BJ (cell line): ENCODE results near the gene ARL14EP. TPM values are rescaled to one million over a fixed set of nuclear protein-coding genes. Genes with fewer than 3 reads are reported as not detected.

ENCODE experiments used
- CTCF ChIA-PET: fragments of 350-600 bp; formaldehyde crosslinking; extraction: SDS; loops from one replicate; lab custom pipeline; 2021; ENCODE audit warnings: antibody characterized with exemption, inconsistent platforms; lab: Yijun Ruan, JAX
- POLR2A ChIA-PET: fragments of 300-600 bp; sonication (Branson Sonifier 250); formaldehyde crosslinking; extraction: SDS; loops from one replicate; lab custom pipeline; 2021; ENCODE audit warnings: antibody characterized with exemption; lab: Charles Lee
- DNase-seq: peaks from one replicate; pipeline ENCODE4 v3.0.0-alpha.2; 2011; ENCODE audit warnings: low read depth
- H3K27me3 ChIP-seq: 2 replicates; pipeline ENCODE4 v1.6.0; 2011; ENCODE audit warnings: low read length; ENCODE audit not compliant: control insufficient read depth, insufficient read depth
- H3K36me3 ChIP-seq: 2 replicates; pipeline ENCODE4 v1.5.1; 2011; ENCODE audit warnings: low read length; ENCODE audit not compliant: control insufficient read depth, insufficient read depth
- H3K4me3 ChIP-seq: 2 replicates; pipeline ENCODE4 v1.5.1; 2011; ENCODE audit warnings: low read depth, mild to moderate bottlenecking, control low read depth, low read length
- CTCF ChIP-seq: IDR thresholded peaks from 2 replicates; pipeline ENCODE4 v1.5.1; 2011; ENCODE audit warnings: low read depth, mild to moderate bottlenecking, control low read depth, inconsistent platforms, low read length, moderate library complexity; ENCODE audit not compliant: insufficient read depth
- polyA minus RNA-seq: library from RNA; depleted of rRNA, polyadenylated mRNA; stranded (reverse); fragments of >200 nt; gene quantifications from 2 replicates; pipeline ENCODE4 v1.2.3, GENCODE V29; 2011; rRNA and poly(A)+ RNA removed
- polyA plus RNA-seq: library from polyadenylated mRNA; depleted of rRNA; stranded (reverse); fragments of >200 nt; gene quantifications from 2 replicates; pipeline ENCODE4 v1.2.3, GENCODE V29; 2011; rRNA removed

Gene ARL14EP
- polyA plus RNA-seq (11.6 and 29.1 TPM in 2 replicates), polyA minus RNA-seq (7.5 and 8.1 TPM in 2 replicates)

GRCh38 chr11:30322826-30323710, at the start of gene ARL14EP:
Gene ARL14EP, plus strand, starts transcription at chr11:30323104. Its CDS starts 7,845 bp downstream, at chr11:30330949.
- ChIA-PET CTCF (interaction anchor here (0.5 to 1.4 kb wide), 3 partner anchors 9 to 22 kb away, joined by 4 to 7 read pairs (median 4); no protein-coding TSS in a partner anchor), POLR2A (interaction anchor here (1.0 kb wide), 1 partner anchor 20 kb away, joined by 3 read pairs; no protein-coding TSS in a partner anchor)
- Histone ChIP-seq H3K4me3 (peak within 1 kb of the TSS; percentile 62), H3K36me3 (no peaks in the 10 kb centered on the region), H3K27me3 (0 out of 2 replicates have a peak, but pooled peaks cover under 1% of the 10 kb centered on the region)
- TF ChIP-seq CTCF, result no peak
- DNase-seq, result peak; percentile 79

DNA sequence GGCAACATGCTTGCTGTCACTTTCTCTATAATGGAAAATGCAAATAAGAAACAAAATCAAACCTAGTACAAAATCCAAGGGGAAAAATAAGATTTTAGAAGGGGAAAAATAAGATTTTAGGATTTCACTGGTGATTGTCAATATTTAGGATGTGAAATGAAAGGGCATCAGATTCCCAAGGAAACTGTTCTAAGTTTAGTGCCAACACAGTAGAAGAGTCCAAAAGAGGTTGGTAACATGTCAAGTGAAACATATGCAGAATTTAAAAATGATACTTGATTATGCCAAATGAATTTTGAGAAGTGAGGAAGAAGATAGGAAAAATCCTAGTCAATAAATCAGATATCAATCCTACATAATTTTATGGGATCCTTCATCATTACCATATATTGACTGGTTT, 45.7 kb upstream of the ARL14EP start:
- Histone ChIP-seq H3K4me3 (no peak overlapping the region), H3K36me3 (no peaks in the 10 kb centered on the region), H3K27me3 (no peaks in the 10 kb centered on the region)
- CTCF ChIA-PET, result no interaction called here
- no peak for DNase-seq
- no peak for TF ChIP-seq CTCF
- POLR2A ChIA-PET, result no interaction called here

GRCh38 chr11:30279796-30280195, 43.1 kb upstream of the ARL14EP start:
- POLR2A ChIA-PET, result no interaction called here
- Histone ChIP-seq H3K27me3 (no peaks in the 10 kb centered on the region), H3K4me3 (no peak overlapping the region), H3K36me3 (no peaks in the 10 kb centered on the region)
- no peak for DNase-seq
- CTCF ChIA-PET, result no interaction called here
- TF ChIP-seq CTCF, result no peak

- ChIA-PET POLR2A (no interaction called here), CTCF (no interaction called here)
- no peaks in the 10 kb centered on the region for H3K36me3 ChIP-seq
- no peak for TF ChIP-seq CTCF
- DNase-seq, result no peak
- no peaks in the 10 kb centered on the region for H3K27me3 ChIP-seq
- no peak overlapping the region for H3K4me3 ChIP-seq
These were observed 41.2 kb upstream of the ARL14EP start for GRCh38 chr11:30281476-30282288.

GRCh38 chr11:30282289-30282631, 40.6 kb upstream of the ARL14EP start:
- H3K4me3 ChIP-seq, result no peak overlapping the region
- DNase-seq, result no peak
- no peak for TF ChIP-seq CTCF
- CTCF ChIA-PET, result no interaction called here
- no peaks in the 10 kb centered on the region for H3K27me3 ChIP-seq
- POLR2A ChIA-PET, result no interaction called here
- no peaks in the 10 kb centered on the region for H3K36me3 ChIP-seq
